ELR (cell line): ENCODE measurements around the gene ZYG11A.
"Not testable (repeated sequence)": the region's sequence is repeated elsewhere in the genome, so short reads cannot be mapped to it uniquely, and the experiment has no call there.

ENCODE experiments used
- DNase-seq: peaks from one replicate; pipeline ENCODE4 v3.0.0-alpha.2; 2015; ENCODE audit warnings: low read depth

The ZYG11A gene

GRCh38 chr1:52842643-52843310 is at the start of gene ZYG11A:
TSS of gene ZYG11A (plus strand) at chr1:52842760. CDS start at chr1:52842884, 124 bp downstream.
- DNase-seq, result peak; percentile 95

- not testable (repeated sequence) for DNase-seq
These were observed 48.8 kb upstream of the ZYG11A start for GRCh38 chr1:52793717-52794116.

- no peak for DNase-seq
These were observed 47.1 kb upstream of the ZYG11A start for GRCh38 chr1:52795464-52795863.

DNA sequence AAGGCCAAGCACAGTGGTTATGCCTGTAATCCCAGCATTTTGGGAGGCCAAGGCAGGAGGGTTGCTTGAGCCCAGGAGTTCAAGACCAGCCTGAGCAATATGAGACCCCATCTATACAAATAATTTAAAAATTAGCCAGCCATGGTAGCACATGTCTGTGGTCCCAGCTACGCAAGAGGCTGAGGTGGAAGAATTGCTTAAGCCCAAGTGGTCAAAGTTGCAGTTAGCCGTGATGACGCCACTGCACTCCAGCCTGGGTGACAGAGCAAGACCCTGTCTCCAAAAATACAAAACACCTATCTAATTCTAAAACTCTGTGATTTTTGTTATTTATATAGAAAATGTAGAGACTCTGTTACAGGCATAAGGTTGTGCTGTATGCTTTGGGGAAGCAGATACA is 44.2 kb upstream of the ZYG11A start:
- DNase-seq, result no peak

- no peak for DNase-seq
These were observed 41.5 kb upstream of the ZYG11A start for GRCh38 chr1:52801011-52801410.

DNA sequence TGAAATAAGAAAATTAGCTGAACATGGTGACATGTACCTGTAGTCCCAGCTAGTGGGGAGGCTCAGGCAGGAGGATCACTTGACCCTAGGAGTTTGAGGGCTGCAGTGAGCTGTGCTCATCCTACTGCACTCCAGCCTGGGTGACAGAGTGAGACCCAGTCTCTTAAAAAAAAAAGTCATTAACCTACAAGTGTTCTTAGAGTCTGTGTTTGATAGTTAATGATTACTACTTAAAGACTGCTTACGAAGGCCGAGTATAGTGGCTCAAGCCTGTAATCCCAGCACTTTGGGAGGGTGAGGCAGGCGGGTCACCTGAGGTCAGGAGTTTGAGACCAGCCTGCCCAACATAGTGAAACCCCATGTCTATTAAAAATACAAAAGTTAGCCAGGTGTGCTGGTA is 38.5 kb upstream of the ZYG11A start:
- DNase-seq, result not testable (repeated sequence)

- DNase-seq, result peak; percentile 36
These were observed 28.1 kb upstream of the ZYG11A start for GRCh38 chr1:52814465-52814864.

GRCh38 chr1:52820830-52821229 is 21.7 kb upstream of the ZYG11A start:
- DNase-seq, result not testable (repeated sequence)

- peak; percentile 55 for DNase-seq
These were observed 16.7 kb upstream of the ZYG11A start for GRCh38 chr1:52825868-52826267.

DNA sequence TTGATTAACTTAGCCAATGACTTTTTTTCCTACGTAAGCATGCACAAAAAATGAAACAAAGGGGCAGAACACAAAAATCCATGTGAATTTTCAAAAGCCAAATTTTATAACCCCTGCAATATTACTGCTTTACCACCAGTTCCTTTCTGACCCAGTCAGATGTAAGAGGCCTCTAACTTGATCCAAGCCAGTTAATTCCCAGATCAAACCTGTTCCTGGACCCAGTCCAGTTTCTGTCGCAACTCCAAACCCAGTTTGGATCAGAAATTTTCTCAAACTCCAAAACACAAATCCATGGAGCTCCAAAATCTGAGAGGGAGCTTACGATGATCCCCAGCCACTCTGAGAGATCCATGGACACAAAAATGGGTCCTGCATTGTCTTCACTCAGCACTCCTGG is 7.8 kb upstream of the ZYG11A start:
- DNase-seq, result no peak

DNA sequence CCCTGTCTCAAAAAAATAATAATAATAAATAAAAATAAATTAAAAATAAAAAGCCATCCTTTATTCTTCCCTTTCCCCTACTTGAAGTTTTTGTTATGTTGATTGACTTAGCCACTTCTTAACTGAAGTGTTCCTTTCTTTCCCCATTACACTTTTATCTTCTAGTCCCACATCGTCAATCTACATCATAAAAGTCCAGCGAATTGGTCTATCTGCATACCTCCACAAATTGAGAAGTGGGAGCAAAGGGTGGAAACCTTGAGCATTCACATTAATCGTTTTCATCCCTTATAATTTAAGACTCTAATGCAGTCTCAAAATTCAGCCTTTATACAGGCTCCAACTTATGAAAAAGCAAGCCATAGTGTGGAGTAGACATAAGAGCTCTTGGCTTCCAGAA is 6.5 kb upstream of the ZYG11A start:
- DNase-seq, result no peak

GRCh38 chr1:52839175-52839574 is 3.4 kb upstream of the ZYG11A start:
- not testable (repeated sequence) for DNase-seq

DNA sequence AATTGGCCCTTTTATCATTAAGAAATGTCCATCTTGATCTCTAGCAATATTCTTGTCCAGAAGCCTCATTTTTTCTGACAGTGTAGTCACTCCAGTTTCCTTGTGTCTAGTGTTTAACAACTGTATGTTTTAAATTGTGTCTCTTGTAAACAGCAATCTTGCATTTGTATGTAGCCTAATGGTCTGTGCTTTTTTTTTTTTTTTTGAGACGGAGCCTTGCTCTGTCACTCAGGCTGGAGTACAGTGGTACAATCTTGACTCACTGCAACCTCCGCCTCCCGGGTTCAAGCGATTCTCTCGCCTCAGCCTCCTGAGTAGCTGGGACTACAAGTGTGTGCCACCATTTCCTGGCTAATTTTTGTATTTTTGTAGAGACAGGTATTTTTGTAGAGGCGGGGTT is 2.6 kb downstream of the ZYG11A start:
- not testable (repeated sequence) for DNase-seq

- no peak for DNase-seq
These were observed 5.9 kb downstream of the ZYG11A start for GRCh38 chr1:52848423-52848822.

DNA sequence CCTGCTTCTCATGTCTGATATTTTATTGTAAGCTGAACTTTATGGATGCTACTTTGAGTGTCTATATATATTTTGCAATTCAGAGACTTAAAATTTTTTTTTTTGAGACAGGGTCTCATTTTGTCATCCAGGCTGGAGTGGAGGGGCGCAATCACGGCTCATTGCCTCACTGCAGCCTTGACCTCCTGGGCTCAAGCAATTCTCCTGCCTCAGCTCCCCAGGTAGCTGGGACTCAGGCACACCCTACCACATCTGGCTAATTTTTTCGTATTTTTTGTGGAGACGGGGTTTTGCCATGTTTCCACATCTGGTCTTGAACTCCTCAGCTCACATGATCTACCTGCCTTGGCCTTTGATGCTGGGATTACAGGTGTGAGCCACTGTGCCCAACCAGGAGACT is 8.4 kb downstream of the ZYG11A start:
- DNase-seq, result no peak

- DNase-seq, result no peak
These were observed 10.3 kb downstream of the ZYG11A start for GRCh38 chr1:52852854-52853253.

DNA sequence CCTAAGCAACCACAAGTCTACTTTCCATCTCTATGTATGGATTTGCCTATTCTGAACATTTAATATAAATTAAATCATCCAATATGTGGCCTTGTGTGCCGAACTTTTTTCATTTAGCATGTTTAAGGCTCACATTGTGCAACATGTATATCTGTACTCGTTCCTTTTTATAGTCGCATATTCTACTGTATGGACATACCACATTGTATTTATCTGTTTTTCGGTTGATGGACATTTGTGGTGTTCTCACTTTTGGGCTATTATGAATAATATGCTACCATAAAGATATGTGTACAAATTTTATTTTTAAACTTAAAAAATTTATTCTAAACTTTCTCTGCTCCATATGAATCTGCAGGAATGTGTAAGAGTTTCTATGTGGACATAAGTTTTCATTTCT is 13.0 kb downstream of the ZYG11A start:
- no peak for DNase-seq

- DNase-seq, result no peak
These were observed 13.5 kb downstream of the ZYG11A start for GRCh38 chr1:52856026-52856425.

GRCh38 chr1:52857443-52857842 is 14.9 kb downstream of the ZYG11A start:
- DNase-seq, result no peak

DNA sequence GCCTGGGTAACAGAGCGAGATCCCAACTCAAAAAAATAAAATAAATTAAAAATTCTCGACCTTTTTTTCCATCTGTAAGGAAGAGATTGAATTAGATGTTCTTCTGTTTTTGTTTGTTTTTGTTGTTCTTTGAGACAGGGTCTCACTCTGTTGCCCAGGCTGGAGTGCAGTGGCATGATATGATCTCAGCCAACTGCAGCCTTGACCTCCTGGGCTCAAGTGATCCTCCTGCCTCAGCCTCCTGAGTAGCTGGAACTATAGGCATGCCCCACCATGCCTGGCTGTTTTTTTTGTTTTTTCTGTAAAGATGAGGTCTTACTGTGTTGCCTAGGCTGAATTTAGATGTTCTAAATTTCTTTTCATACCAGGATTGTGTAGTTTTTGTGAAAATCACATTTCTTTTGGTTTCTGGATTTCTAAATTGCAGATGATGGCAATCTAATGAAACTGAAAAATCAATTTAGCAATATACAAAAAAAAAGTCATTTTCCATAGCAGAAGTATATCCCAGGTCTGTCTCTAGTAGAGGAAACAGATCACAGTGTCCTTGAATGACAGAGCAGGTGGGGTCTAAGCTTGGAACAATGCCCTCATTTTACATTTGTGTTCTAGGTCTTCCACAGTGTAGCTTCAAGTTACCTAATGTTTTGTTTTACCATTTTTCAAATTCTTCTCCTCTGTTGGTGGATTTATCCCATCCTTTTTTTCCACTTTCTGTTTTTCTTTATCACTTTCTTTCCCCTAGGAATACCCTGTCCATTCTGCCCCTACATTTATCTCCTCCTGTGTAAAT is 20.3 kb downstream of the ZYG11A start:
- no peak for DNase-seq

DNA sequence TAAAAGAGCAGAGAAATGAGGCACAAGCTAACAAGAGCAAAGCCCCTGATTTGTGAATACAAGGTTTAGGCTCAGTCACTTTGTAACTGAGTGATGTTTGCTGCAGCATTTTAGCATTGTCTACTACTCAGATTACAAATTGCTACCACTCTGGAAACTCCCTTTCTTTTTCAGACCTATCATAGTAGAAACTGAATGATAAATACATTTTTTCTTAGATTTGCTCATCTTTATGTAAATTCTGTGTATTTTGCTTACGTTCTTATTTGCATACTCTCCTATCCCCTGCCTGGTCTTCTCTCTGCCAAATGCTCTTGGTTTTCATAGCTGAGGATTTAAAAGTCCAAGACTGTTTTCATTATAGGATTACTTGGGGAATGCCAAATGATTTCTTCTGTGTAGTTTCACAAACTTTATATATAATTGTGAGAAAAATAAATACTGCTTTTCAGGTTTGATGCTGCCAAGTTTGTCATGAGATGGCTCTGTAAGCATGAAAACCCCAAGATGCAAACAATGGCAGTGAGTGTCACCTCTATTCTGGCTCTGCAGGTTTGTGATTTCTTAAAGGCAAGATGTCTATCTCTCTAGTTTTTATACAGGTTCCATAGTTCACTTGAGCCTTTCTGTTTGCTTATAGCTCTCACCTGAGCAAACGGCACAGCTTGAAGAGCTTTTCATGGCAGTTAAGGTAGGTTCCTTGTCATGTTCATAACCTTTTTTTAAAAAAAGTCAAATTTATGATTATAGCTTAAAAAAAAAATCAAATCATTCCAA is 24.7 kb downstream of the ZYG11A start:
- no peak for DNase-seq

GRCh38 chr1:52869727-52870126 is 27.2 kb downstream of the ZYG11A start:
- DNase-seq, result not testable (repeated sequence)

GRCh38 chr1:52876843-52877242 is 34.3 kb downstream of the ZYG11A start:
- DNase-seq, result no peak
